Ishikawa (cell line): ENCODE measurements around the gene MAD1L1.

ENCODE experiments used
- CEBPB ChIP-seq: IDR thresholded peaks from 2 replicates; pipeline ENCODE4 v1.6.1; 2012
- EGR1 ChIP-seq: IDR thresholded peaks from 2 replicates; pipeline ENCODE4 v1.6.1; 2012
- EP300 ChIP-seq: IDR thresholded peaks from 2 replicates; pipeline ENCODE4 v1.6.1; 2012; ENCODE audit warnings: borderline replicate concordance
- FOXM1 ChIP-seq: IDR thresholded peaks from 2 replicates; pipeline ENCODE4 v1.6.1; 2012; ENCODE audit warnings: low read depth, borderline replicate concordance
- NFIC ChIP-seq: IDR thresholded peaks from 2 replicates; pipeline ENCODE4 v1.6.1; 2012
- RAD21 ChIP-seq: IDR thresholded peaks from 2 replicates; pipeline ENCODE4 v1.6.1; 2012; ENCODE audit warnings: low read depth
- REST ChIP-seq: IDR thresholded peaks from 2 replicates; pipeline ENCODE4 v1.6.1; 2012; ENCODE audit warnings: low read depth, mild to moderate bottlenecking
- TAF1 ChIP-seq: IDR thresholded peaks from 2 replicates; pipeline ENCODE4 v1.6.1; 2012; ENCODE audit warnings: low read depth, mild to moderate bottlenecking
- YY1 ChIP-seq: IDR thresholded peaks from 2 replicates; pipeline ENCODE4 v1.6.1; 2012; ENCODE audit warnings: low read depth
- ZBTB7A ChIP-seq: IDR thresholded peaks from 2 replicates; pipeline ENCODE4 v1.6.1; 2012; ENCODE audit warnings: low read depth
- TF ChIP-seq, protein P1 (sequence below): IDR thresholded peaks from 2 replicates; pipeline ENCODE4 v1.6.1; 2012
- TF ChIP-seq, protein P2 (sequence below): IDR thresholded peaks from 2 replicates; pipeline ENCODE4 v1.6.1; 2012

DNA sequence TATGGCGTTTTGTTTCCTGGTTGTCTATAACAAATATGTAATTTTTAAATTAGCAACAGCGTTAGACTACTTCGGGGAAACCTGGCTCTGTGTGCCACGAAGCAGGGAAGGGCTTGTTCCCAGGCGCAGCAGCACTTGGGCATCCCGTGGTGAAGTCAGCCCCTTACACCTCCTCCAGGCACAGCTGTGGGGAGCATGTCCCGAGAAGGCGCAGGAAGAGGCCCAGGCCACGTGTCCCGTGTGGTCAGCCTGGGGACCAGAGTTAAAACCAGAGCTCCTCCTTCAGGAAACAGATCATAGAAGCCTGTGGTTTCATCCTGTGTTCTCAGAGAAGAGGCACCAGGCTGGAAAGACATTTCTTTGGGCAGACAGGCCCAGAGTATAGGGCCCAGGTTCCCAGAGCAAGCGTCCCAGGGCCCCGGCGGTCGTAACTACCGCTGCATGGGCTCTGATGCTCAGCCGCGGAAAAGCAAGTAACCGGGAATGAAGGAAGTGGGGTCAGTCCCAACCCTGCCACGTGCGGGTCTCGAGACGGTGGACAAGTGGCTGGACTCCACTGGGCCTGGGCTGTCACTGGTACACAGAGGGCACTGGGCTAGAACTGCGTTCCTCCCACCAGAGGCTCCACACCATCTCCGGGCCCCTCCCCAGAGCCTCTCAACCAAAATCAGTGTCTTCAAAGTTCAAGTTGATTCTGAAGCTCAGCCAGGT lies 16.4 kb upstream of the MAD1L1 start:
- no peak for TF ChIP-seq REST
- no peak for TF ChIP-seq RAD21
- TF ChIP-seq EGR1: no peak
- TF ChIP-seq TAF1: no peak
- TF ChIP-seq YY1: no peak
- no peak for TF ChIP-seq EP300
- TF ChIP-seq, protein P1, sequence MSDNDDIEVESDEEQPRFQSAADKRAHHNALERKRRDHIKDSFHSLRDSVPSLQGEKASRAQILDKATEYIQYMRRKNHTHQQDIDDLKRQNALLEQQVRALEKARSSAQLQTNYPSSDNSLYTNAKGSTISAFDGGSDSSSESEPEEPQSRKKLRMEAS: no peak
- no peak for TF ChIP-seq FOXM1
- no peak for TF ChIP-seq ZBTB7A
- TF ChIP-seq CEBPB: no peak
- TF ChIP-seq, protein P2, sequence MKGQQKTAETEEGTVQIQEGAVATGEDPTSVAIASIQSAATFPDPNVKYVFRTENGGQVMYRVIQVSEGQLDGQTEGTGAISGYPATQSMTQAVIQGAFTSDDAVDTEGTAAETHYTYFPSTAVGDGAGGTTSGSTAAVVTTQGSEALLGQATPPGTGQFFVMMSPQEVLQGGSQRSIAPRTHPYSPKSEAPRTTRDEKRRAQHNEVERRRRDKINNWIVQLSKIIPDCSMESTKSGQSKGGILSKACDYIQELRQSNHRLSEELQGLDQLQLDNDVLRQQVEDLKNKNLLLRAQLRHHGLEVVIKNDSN: no peak
- no peak for TF ChIP-seq NFIC
